H1 (cell line): ENCODE results near the gene SLC7A14. TPM values are rescaled to one million over a fixed set of nuclear protein-coding genes. Genes with fewer than 3 reads are reported as not detected.

ENCODE experiments used
- GTF2F1 ChIP-seq: IDR thresholded peaks from 2 replicates; pipeline ENCODE4 v1.6.1; 2012; ENCODE audit warnings: low read depth, low read length, improper control_type of control experiment, borderline replicate concordance
- HDAC6 ChIP-seq: IDR thresholded peaks from one replicate; pipeline ENCODE4 v1.7.1; 2012; ENCODE audit warnings: low read depth, mild to moderate bottlenecking, inconsistent platforms, low read length, moderate library complexity
- KDM1A ChIP-seq: fragments of 200-600, 300-600 bp; sonication (generic); IDR thresholded peaks from 2 replicates; pipeline ENCODE4 v1.7.1; 2016; ENCODE audit warnings: mild to moderate bottlenecking, low read length, borderline replicate concordance
- NANOG ChIP-seq: IDR thresholded peaks from 2 replicates; pipeline ENCODE4 v1.6.1; 2011; ENCODE audit warnings: low read length, low read depth, mild to moderate bottlenecking, inconsistent platforms; ENCODE audit not compliant: insufficient read depth, poor library complexity, severe bottlenecking
- SIRT6 ChIP-seq: IDR thresholded peaks from one replicate; pipeline ENCODE4 v1.7.1; 2012; ENCODE audit warnings: low read length, inconsistent platforms
- polyA plus RNA-seq, 7 experiments: library from polyadenylated mRNA; depleted of rRNA in 3 of 7; stranded (reverse) in 5 of 7; unstranded in 2 of 7; fragments of >200 nt in 5 of 7; fragments of 200-250 nt in 2 of 7; gene quantifications; 1 replicate in 5 of 7; 2 replicates in 1 of 7; 4 replicates in 1 of 7; pipeline versions ENCODE4 v1.2.1 to v1.2.3, GENCODE V29; 2011 to 2013; ENCODE audit warnings: missing spikeins in 2 of 7, mixed read lengths in 2 of 7
- total RNA-seq: library from RNA; stranded (reverse); fragmentation: NEBNext Ultra II Directional; extraction: Animal tissue kit (Norgen Biotek cat#: 25700); gene quantifications from 2 replicates; pipeline ENCODE4 v1.2.1, GENCODE V29; 2021
- TF ChIP-seq, protein P1 (sequence below), 3 experiments: IDR thresholded peaks; 1 replicate in 2 of 3; 2 replicates in 1 of 3; pipeline versions ENCODE4 v1.5.1 to v1.6.1; 2011; ENCODE audit warnings: low read length in 3 of 3, mild to moderate bottlenecking in 3 of 3, inconsistent platforms in 2 of 3, low read depth in 1 of 3, moderate library complexity in 1 of 3; ENCODE audit not compliant: insufficient read depth in 1 of 3; ENCODE audit errors: control extremely low read depth in 1 of 3
- TF ChIP-seq, protein P2 (sequence below): IDR thresholded peaks from 2 replicates; pipeline ENCODE4 v1.6.1; 2012; ENCODE audit warnings: inconsistent platforms

Gene SLC7A14
- total and polyA plus RNA-seq, 2 of the 8 experiments (the other 6 are each of a cell fraction or from before 2014, with no cell fraction given): 0.21 to 0.95 TPM

DNA sequence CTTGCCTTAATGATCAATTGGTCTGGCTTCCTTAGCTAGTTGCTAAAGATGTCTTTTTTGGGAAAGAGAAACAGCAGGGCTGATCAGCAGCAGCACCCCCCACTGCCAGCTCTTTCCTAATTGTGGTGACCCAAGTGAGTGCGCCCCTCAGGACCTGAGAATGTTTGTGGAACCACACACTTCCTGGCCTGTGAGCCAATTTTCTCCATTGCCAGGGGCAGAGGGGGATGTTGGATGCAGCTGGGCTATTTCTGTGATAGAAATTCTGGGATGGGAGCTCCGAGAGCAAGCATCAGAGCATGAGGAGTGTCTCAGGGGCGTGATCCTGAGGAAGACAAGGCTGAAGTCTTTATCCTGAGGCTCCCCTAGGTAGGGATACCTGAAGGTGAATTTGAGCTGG lies 100.6 kb downstream of the SLC7A14 start (continued):
- TF ChIP-seq, protein P1, sequence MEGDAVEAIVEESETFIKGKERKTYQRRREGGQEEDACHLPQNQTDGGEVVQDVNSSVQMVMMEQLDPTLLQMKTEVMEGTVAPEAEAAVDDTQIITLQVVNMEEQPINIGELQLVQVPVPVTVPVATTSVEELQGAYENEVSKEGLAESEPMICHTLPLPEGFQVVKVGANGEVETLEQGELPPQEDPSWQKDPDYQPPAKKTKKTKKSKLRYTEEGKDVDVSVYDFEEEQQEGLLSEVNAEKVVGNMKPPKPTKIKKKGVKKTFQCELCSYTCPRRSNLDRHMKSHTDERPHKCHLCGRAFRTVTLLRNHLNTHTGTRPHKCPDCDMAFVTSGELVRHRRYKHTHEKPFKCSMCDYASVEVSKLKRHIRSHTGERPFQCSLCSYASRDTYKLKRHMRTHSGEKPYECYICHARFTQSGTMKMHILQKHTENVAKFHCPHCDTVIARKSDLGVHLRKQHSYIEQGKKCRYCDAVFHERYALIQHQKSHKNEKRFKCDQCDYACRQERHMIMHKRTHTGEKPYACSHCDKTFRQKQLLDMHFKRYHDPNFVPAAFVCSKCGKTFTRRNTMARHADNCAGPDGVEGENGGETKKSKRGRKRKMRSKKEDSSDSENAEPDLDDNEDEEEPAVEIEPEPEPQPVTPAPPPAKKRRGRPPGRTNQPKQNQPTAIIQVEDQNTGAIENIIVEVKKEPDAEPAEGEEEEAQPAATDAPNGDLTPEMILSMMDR (IDR thresholded peaks at IDR 0.05; ENCODE audit: control extremely low read depth in 1 of 3, insufficient read depth in 1 of 3, low read depth in 1 of 3, low read length in 3 of 3): no peak
- TF ChIP-seq GTF2F1 (no peak), KDM1A (no peak), HDAC6 (no peak), NANOG (no peak), SIRT6 (no peak)
- TF ChIP-seq, protein P2, sequence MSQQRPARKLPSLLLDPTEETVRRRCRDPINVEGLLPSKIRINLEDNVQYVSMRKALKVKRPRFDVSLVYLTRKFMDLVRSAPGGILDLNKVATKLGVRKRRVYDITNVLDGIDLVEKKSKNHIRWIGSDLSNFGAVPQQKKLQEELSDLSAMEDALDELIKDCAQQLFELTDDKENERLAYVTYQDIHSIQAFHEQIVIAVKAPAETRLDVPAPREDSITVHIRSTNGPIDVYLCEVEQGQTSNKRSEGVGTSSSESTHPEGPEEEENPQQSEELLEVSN: no peak
